ENCODE results near the gene PTPRG. TPM values are rescaled to one million over a fixed set of nuclear protein-coding genes. Genes with fewer than 3 reads are reported as not detected.
A peak's percentile ranks its signal among the peaks of the same experiment; 100 is the strongest.

Gene PTPRG
- total and polyA plus RNA-seq, 2 of the 13 experiments (the other 11 are each of a cell fraction or from before 2014, with no cell fraction given): 8.0 to 25.3 TPM

DNA sequence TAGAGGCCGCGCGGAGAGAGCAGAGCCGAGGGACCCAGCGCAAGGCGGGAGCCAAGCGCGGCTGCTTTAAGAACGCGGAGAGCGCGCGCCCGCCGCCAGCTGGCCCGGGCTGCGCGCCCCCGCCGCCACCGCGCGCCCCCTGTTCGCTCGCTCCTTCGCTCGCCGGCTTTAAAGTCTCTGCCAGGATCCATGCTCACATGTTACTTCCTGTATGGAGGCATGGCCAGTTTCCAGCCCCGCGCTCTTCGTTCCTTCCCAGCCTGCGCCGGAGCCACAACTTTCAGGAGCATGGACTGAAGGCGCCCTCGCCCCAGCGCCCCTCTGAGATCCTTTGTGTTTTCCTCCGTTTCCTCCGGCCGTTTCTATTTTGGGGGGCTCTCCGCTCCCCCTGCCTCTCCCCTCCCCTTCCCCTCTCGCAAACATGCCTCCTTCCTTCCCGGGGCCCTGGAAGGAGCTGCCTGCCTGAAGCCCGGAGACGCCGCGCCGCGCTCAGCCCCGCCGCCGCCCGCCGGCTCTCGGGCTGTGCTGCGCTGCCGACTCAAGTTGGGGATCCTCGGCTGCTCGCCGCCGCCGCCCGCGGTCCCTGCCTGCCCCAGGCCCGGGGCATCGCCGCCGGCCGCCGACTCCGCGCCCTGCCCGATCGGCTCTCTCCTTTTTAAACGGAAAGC lies at the start of gene PTPRG (continued):
- TF ChIP-seq, protein P1, sequence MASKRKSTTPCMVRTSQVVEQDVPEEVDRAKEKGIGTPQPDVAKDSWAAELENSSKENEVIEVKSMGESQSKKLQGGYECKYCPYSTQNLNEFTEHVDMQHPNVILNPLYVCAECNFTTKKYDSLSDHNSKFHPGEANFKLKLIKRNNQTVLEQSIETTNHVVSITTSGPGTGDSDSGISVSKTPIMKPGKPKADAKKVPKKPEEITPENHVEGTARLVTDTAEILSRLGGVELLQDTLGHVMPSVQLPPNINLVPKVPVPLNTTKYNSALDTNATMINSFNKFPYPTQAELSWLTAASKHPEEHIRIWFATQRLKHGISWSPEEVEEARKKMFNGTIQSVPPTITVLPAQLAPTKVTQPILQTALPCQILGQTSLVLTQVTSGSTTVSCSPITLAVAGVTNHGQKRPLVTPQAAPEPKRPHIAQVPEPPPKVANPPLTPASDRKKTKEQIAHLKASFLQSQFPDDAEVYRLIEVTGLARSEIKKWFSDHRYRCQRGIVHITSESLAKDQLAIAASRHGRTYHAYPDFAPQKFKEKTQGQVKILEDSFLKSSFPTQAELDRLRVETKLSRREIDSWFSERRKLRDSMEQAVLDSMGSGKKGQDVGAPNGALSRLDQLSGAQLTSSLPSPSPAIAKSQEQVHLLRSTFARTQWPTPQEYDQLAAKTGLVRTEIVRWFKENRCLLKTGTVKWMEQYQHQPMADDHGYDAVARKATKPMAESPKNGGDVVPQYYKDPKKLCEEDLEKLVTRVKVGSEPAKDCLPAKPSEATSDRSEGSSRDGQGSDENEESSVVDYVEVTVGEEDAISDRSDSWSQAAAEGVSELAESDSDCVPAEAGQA (IDR thresholded peaks at IDR 0.05; ENCODE audit: low read depth): no peak
- TF ChIP-seq, protein P1 (CRISPR knock-in tag; IDR thresholded peaks at IDR 0.05; ENCODE audit: borderline replicate concordance): peak; percentile 58
- TF ChIP-seq ZNF331 (CRISPR knock-in tag; IDR thresholded peaks at IDR 0.05) (peak; percentile 47; the same call in 1 of the 2 replicates), FOXA3 (CRISPR knock-in tag; IDR thresholded peaks at IDR 0.05) (0 out of 2 replicates have a peak, but pooled peaks have one; percentile 22), FOXJ3 (CRISPR knock-in tag; IDR thresholded peaks at IDR 0.05; ENCODE audit: borderline replicate concordance) (no peak), ZNF251 (CRISPR knock-in tag; IDR thresholded peaks at IDR 0.05) (no peak), AGO2 (optimal IDR thresholded peaks at IDR 0.05; ENCODE audit: low read depth, low read length) (peak; percentile 9), KLF12 (CRISPR knock-in tag; IDR thresholded peaks at IDR 0.05; ENCODE audit: borderline replicate concordance) (0 out of 2 replicates have a peak, but pooled peaks have one; percentile 22), GABPB1 (CRISPR knock-in tag; IDR thresholded peaks at IDR 0.05) (peak; percentile 73), ZSCAN25 (CRISPR knock-in tag; IDR thresholded peaks at IDR 0.05) (peak; percentile 76), ZNF451 (CRISPR knock-in tag; IDR thresholded peaks at IDR 0.05) (0 out of 2 replicates have a peak, but pooled peaks have one; percentile 22), TEAD2 (CRISPR knock-in tag; IDR thresholded peaks at IDR 0.05) (0 out of 2 replicates have a peak, but pooled peaks have one; percentile 44), ZNF333 (CRISPR knock-in tag; IDR thresholded peaks at IDR 0.05; ENCODE audit: borderline replicate concordance) (no peak)
- TF ChIP-seq, protein P2, sequence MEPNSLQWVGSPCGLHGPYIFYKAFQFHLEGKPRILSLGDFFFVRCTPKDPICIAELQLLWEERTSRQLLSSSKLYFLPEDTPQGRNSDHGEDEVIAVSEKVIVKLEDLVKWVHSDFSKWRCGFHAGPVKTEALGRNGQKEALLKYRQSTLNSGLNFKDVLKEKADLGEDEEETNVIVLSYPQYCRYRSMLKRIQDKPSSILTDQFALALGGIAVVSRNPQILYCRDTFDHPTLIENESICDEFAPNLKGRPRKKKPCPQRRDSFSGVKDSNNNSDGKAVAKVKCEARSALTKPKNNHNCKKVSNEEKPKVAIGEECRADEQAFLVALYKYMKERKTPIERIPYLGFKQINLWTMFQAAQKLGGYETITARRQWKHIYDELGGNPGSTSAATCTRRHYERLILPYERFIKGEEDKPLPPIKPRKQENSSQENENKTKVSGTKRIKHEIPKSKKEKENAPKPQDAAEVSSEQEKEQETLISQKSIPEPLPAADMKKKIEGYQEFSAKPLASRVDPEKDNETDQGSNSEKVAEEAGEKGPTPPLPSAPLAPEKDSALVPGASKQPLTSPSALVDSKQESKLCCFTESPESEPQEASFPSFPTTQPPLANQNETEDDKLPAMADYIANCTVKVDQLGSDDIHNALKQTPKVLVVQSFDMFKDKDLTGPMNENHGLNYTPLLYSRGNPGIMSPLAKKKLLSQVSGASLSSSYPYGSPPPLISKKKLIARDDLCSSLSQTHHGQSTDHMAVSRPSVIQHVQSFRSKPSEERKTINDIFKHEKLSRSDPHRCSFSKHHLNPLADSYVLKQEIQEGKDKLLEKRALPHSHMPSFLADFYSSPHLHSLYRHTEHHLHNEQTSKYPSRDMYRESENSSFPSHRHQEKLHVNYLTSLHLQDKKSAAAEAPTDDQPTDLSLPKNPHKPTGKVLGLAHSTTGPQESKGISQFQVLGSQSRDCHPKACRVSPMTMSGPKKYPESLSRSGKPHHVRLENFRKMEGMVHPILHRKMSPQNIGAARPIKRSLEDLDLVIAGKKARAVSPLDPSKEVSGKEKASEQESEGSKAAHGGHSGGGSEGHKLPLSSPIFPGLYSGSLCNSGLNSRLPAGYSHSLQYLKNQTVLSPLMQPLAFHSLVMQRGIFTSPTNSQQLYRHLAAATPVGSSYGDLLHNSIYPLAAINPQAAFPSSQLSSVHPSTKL (CRISPR knock-in tag; IDR thresholded peaks at IDR 0.05): 0 out of 2 replicates have a peak, but pooled peaks have one; percentile 14
- TF ChIP-seq, protein P3, sequence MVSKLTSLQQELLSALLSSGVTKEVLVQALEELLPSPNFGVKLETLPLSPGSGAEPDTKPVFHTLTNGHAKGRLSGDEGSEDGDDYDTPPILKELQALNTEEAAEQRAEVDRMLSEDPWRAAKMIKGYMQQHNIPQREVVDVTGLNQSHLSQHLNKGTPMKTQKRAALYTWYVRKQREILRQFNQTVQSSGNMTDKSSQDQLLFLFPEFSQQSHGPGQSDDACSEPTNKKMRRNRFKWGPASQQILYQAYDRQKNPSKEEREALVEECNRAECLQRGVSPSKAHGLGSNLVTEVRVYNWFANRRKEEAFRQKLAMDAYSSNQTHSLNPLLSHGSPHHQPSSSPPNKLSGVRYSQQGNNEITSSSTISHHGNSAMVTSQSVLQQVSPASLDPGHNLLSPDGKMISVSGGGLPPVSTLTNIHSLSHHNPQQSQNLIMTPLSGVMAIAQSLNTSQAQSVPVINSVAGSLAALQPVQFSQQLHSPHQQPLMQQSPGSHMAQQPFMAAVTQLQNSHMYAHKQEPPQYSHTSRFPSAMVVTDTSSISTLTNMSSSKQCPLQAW (CRISPR knock-in tag; IDR thresholded peaks at IDR 0.05): peak; percentile 63; the same call in 1 of the 2 replicates
- TF ChIP-seq, protein P4, sequence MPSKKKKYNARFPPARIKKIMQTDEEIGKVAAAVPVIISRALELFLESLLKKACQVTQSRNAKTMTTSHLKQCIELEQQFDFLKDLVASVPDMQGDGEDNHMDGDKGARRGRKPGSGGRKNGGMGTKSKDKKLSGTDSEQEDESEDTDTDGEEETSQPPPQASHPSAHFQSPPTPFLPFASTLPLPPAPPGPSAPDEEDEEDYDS (CRISPR knock-in tag; IDR thresholded peaks at IDR 0.05): peak; percentile 81
- TF ChIP-seq, protein P5, sequence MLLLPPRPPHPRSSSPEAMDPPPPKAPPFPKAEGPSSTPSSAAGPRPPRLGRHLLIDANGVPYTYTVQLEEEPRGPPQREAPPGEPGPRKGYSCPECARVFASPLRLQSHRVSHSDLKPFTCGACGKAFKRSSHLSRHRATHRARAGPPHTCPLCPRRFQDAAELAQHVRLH (CRISPR knock-in tag; IDR thresholded peaks at IDR 0.05; ENCODE audit: borderline replicate concordance, low read depth): peak; percentile 59; the same call in 1 of the 2 replicates

All from HepG2 (cell line).